Activated T-helper 9 cell treated with anti-CD3 and anti-CD28 coated beads, Interleukin-2, amount 50 U/mL, for 16 hours (primary cell): ENCODE results near the gene ELFN1.

Experiments used
- DNase-seq: peaks from one replicate; pipeline ENCODE4 v3.0.0-alpha.2; 2020; ENCODE audit warnings: low read depth

The ELFN1 gene

DNA sequence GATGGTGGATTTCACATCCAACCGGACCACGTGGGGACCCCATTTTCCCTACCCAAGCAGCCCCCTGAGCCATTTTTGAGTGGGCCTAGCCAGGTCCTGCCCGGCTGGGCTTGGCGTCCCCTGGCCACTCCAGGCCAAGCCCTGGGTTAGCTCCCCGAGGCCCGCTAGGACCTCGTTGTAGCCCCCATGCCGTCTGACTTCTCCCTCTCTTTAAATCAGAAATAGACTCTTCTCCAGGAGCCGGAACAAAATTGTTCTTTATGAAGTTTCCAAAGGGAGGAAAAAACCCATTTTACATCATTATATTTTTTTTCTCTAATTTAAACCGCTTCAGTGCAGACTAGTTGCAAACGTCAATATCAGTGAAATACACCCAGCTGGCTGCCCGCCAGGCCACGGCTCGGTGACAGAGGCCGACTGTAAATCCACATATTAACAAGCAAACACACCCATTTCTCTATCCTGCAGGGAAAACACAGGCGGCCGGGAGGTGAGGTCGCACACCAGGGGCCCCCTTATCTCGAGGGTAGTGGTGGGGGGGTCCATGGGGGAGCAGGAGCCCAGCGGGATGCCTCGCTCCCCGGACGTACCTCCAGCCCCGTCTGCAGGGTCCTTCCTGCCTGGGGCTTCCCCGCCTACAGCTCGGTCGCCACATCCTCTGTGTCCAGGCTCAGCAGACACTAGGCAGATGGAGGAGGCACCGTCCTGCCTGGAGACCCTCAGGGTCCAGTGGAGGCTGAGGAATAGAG lies 72.7 kb downstream of the ELFN1 start:
- DNase-seq: no peak

GRCh38 chr7:1743481-1744230 lies 73.6 kb downstream of the ELFN1 start:
- DNase-seq: no peak

DNA sequence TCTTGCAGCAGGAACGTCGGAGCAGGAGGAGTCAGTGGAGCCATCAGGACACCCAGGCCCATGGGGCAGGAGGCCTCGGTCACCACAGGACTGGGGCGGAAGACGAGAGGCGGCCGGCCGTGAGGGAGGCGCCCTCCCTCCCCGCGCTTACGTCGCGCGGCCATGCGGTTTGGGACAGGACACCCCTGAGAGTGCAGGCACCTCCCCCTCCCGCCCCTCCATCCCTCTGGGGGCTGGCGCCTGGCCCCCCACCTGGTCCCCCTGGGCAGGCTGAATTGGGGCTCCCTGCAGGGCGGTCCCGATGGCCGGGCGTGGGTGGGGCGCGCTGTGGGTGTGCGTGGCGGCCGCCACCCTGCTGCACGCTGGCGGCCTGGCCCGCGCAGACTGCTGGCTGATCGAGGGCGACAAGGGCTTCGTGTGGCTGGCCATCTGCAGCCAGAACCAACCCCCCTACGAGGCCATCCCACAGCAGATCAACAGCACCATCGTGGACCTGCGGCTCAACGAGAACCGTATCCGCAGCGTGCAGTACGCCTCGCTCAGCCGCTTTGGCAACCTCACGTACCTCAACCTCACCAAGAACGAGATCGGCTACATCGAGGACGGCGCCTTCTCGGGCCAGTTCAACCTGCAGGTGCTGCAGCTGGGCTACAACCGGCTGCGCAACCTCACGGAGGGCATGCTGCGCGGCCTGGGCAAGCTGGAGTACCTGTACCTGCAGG lies 74.4 kb downstream of the ELFN1 start:
- DNase-seq: no peak

- DNase-seq: no peak
Measured at GRCh38 chr7:1745018-1745532, 75.0 kb downstream of the ELFN1 start.

DNA sequence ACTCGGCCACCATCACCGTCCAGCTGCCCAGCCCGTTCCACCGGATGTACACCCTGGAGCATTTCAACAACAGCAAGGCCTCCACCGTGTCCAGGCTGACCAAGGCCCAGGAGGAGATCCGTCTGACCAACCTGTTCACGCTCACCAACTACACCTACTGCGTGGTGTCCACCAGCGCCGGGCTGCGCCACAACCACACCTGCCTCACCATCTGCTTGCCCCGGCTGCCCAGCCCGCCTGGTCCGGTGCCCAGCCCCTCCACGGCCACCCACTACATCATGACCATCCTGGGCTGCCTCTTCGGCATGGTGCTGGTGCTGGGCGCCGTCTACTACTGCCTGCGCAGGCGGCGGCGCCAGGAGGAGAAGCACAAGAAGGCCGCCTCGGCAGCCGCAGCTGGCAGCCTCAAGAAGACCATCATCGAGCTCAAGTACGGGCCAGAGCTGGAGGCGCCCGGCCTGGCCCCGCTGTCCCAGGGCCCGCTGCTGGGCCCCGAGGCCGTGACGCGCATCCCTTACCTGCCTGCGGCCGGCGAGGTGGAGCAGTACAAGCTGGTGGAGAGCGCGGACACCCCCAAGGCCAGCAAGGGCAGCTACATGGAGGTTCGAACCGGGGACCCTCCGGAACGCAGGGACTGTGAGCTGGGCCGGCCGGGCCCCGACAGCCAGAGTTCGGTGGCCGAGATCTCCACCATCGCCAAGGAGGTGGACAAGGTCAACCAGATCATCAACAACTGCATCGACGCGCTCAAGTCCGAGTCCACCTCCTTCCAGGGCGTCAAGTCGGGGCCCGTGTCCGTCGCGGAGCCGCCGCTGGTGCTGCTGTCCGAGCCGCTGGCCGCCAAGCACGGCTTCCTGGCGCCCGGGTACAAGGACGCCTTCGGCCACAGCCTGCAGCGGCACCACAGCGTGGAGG lies 75.8 kb downstream of the ELFN1 start:
- DNase-seq: no peak

GRCh38 chr7:1746491-1746975 lies 76.5 kb downstream of the ELFN1 start:
- DNase-seq: no peak

DNA sequence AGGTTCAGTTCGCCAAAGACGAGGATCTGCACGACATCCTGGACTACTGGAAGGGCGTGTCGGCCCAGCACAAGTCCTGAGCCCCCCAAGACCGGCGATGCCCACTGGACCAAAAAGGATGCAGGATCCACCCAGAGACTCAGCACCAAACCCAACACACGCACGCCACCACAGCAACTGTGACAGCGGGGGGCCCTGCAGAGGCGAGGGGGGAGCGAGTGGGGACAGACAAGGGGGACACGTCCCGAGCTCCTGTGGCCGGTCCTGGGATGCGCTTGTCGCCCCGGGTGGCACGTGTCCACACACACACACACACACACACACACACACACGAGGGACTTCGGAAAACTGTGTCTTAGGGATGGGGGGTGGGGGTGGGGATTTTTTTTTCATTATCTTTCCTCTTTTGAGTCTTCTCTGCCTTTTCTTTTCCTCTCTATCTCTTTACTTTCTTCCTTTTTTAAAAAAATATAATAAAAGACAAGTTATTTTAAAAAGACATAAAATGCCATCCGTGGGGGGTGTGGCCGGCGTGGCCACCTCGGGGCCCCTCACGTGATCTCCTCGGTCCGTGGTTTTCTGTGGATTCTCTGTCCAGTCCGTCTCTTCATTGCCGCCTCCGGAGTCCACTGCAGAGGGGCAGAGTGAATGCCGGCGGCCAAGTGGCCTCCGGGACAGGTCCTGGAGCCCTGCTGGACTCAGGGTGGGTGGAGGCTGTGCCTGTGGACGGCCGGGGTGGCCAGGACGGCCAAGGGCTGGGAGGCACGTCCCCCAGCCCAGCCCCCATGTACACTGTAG lies 77.1 kb downstream of the ELFN1 start:
- DNase-seq: no peak

- no peak for DNase-seq
Measured at GRCh38 chr7:1748076-1748838, 78.2 kb downstream of the ELFN1 start.

GRCh38 chr7:1748839-1749173 lies 78.7 kb downstream of the ELFN1 start:
- DNase-seq: no peak

- DNase-seq: no peak
Measured at GRCh38 chr7:1749351-1749863, 79.3 kb downstream of the ELFN1 start.

- no peak for DNase-seq
Measured at GRCh38 chr7:1749864-1750466, 79.9 kb downstream of the ELFN1 start.

DNA sequence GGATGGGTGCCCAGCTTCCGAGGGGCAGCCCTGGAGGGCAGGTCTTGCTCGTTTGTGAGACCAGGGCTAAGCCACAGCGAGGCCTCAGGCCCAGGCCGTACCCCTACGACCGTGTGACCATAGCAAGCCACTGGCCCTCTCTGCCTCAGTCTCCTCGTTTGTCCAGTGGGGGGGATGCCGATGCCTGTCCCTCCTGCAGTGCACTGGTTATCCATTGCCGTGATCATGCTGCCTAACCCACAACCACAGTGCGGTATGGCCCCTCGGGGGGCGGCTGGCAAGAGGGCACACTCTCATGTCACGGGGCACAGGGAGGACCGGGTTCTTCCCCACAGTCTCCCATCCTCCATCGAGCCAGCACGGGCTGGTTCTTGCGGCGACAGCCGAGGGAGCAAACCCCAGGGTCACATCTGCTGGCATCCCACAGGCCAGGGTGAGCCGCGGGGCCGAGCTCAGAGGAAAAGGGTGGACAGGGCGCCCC lies 80.5 kb downstream of the ELFN1 start:
- no peak for DNase-seq

- no peak for DNase-seq
Measured at GRCh38 chr7:1752111-1752510, 82.0 kb downstream of the ELFN1 start.

DNA sequence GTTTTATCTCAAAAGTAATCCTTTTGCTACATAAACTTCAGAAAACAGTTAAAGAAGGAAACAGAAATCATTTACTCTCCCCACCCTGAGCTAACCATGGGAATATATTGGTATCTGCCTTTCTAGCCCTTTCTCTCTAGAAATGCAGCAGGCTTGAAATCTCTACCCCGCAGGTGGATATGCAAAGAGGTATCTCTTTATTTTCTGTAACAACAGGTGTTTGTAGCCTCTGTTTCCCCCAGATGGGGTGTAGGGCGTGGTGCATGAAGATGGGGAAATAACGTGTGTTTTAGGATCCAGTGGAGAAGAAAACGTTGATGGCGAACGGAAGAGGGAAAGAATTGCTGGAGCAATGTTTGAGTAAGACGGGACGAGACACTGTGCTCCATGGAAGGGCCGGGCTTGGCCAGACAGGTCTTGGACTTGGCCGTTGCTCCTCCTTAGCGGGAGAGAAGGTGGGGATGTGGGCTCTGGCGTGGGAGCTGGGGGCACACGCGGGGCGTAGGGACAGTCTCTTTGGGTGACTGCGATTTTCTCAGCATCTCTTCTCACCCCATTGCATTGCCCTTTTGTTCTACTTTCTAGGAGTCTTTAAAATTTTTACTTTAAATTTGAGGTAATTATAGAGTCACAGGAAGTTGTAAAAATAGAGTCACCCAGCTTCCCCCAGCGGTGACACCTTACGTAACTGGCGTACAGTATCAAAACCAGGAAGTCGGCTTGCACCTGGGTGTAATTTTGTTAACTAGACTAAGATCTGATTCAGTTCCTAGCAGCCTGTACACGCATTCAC lies 82.9 kb downstream of the ELFN1 start:
- DNase-seq: no peak

DNA sequence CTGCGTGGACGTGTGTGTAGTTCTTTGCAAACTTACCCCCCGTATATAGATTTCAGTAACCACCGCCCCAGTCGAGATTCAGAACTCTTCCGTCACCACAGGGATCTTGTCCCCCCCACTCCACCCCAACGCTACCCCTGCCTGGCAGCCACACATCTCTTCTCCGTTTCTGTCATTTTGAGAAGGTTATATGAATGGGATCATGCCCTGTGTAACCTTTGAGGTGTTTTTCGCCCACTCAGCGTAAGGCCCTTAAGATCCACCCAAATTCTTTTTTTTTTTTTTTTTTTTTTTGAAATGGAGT lies 83.4 kb downstream of the ELFN1 start:
- DNase-seq: no peak

DNA sequence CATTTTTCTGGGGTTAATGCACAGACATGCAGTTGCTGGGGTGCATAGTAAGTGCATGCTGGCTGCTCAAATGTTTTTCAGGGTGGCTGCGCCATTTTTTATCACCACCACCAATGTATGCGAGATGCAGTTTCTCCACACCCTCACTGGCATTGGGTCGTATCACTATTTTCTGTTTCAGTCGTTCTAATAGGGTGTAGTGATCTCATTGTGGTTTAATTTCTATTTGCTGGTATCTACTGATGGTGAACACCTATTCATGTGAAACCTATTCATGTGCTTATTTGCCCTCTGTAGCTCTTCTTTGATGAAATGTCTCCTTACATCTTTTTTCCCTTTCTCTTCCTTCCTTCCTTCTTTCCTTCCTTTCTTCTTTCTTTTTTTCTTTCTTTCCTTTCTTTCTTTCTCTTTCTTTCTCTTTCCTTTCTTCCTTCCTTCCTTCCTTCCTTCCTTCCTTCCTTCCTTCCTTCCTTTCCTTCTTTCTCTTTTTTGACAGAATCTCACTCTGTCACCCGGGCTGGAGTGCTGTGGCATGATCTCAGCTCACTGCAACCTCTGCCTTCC lies 84.3 kb downstream of the ELFN1 start:
- no peak for DNase-seq

DNA sequence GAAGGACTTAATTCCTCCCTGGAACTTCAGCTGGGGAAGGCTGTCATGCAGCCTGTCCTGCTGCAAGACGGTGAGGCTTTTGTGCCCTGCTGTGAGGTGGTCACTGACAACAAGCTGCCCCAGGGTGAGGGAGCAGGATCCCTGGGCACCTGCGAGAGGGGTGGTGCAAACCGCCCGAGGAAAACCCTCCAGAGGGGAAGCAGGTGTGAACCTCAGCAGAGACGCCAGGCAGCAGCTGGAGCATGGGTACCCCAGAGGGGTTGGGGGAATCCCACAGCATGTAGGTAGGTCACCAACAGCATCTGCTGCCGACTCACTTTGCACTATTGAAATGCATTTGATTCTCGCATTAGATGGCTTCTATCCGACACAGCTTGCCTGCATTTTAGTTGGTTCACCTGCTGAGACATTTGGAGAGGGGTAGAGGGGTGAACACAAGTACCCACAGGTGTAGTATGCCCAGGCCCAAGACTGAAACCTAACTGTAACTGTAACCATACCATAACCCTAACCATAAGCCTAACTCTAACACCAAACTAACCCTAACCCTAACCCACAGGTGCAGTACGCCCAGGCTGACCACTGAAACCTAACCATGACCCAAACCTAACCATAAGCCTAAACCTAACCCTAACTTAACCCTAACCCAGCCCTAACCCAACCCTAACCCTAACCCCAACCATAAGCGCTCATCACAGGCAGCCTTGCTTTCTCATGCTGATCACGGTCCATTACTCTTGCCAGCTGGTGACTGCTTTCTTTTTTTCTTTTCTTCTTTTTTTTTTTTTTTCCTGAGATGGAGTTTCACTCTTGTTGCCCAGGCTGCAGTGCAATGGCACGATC lies 85.9 kb downstream of the ELFN1 start:
- DNase-seq: no peak
